H1 (cell line): ENCODE data around the gene RHOG. TPM values are rescaled to one million over a fixed set of nuclear protein-coding genes. Genes with fewer than 3 reads are reported as not detected.
A peak's percentile ranks its signal among the peaks of the same experiment; 100 is the strongest.

Experiments
- CTCF ChIA-PET: fragments of 300-600 bp; sonication (Branson Sonifier 250); formaldehyde crosslinking; loops from one replicate; lab custom pipeline; 2021; ENCODE audit not compliant: partially characterized antibody; lab: Charles Lee
- POLR2A ChIA-PET: fragments of 300-600 bp; sonication (Branson Sonifier 250); formaldehyde crosslinking; loops from one replicate; lab custom pipeline; 2021; ENCODE audit warnings: inconsistent platforms; ENCODE audit not compliant: partially characterized antibody; lab: Charles Lee
- DNase-seq, 2 experiments: peaks; one replicate each; pipeline versions ENCODE4 v3.0.0 to v3.0.0-alpha.2; 2010 to 2022; ENCODE audit warnings: low spot score in 2 of 2, low read depth in 1 of 2, mixed read lengths in 1 of 2
- FAIRE-seq: peaks from 2 replicates; lab custom pipeline; 2011; peaks lifted over from hg19 to GRCh38; lab: Jason Lieb, UNC
- H2AFZ ChIP-seq: 2 replicates; pipeline ENCODE4 v1.8.1; 2012; ENCODE audit warnings: low read length, inconsistent platforms
- H2AK5ac ChIP-seq: 2 replicates; pipeline ENCODE4 v1.6.1; 2013; ENCODE audit warnings: low read depth, low read length
- H2BK120ac ChIP-seq: replicated peaks from 2 replicates; pipeline ENCODE3; 2013; ENCODE audit warnings: low read depth, low read length, inconsistent platforms
- H2BK12ac ChIP-seq: 2 replicates; pipeline ENCODE4 v1.6.1; 2013; ENCODE audit warnings: low read depth, low read length
- H2BK15ac ChIP-seq: 2 replicates; pipeline ENCODE4 v1.6.1; 2013; ENCODE audit warnings: low read length
- H2BK20ac ChIP-seq: 2 replicates; pipeline ENCODE4 v1.6.1; 2013; ENCODE audit warnings: low read length
- H2BK5ac ChIP-seq: 2 replicates; pipeline ENCODE4 v1.6.1; 2013; ENCODE audit warnings: low read depth, low read length
- H3K14ac ChIP-seq: 2 replicates; pipeline ENCODE4 v1.6.1; 2013; ENCODE audit warnings: inconsistent platforms; ENCODE audit not compliant: insufficient read length
- H3K18ac ChIP-seq: 2 replicates; pipeline ENCODE4 v1.6.1; 2013; ENCODE audit warnings: low read length; ENCODE audit errors: extremely low read depth
- H3K23ac ChIP-seq: 2 replicates; pipeline ENCODE4 v1.6.1; 2013; ENCODE audit warnings: inconsistent platforms; ENCODE audit not compliant: insufficient read length
- H3K23me2 ChIP-seq: 2 replicates; pipeline ENCODE4 v1.6.1; 2013; ENCODE audit warnings: low read depth, low read length
- H3K27ac ChIP-seq: 2 replicates; pipeline ENCODE4 v1.6.1; 2011; ENCODE audit warnings: low read depth, low read length, inconsistent platforms
- H3K27me3 ChIP-seq, 4 experiments: replicated peaks in 1 of 4; 1 replicate in 1 of 4; 2 replicates in 3 of 4; pipeline versions ENCODE4 v1.6.1 to v1.8.1; 2011 to 2013; ENCODE audit warnings: low read length in 3 of 4, mild to moderate bottlenecking in 3 of 4, inconsistent platforms in 2 of 4, mixed read lengths in 2 of 4, moderate library complexity in 1 of 4; ENCODE audit not compliant: control insufficient read depth in 3 of 4, insufficient read depth in 3 of 4; ENCODE audit errors: extremely low read depth in 1 of 4
- H3K36me3 ChIP-seq, 4 experiments: 2 replicates each; pipeline versions ENCODE4 v1.6.1 to v1.8.1; 2011 to 2013; ENCODE audit warnings: mild to moderate bottlenecking in 4 of 4, low read length in 3 of 4, moderate library complexity in 2 of 4, control low read depth in 1 of 4, inconsistent platforms in 1 of 4; ENCODE audit not compliant: insufficient read depth in 4 of 4, control insufficient read depth in 2 of 4
- H3K4ac ChIP-seq: replicated peaks from 2 replicates; pipeline ENCODE3; 2013; ENCODE audit warnings: low read length, low read depth, mixed read lengths, inconsistent platforms; ENCODE audit not compliant: insufficient read length
- H3K4me1 ChIP-seq, 4 experiments: replicated peaks in 1 of 4; 1 replicate in 1 of 4; 2 replicates in 3 of 4; pipeline versions ENCODE4 v1.6.1 to v1.8.1; 2011 to 2013; ENCODE audit warnings: low read length in 3 of 4, inconsistent platforms in 2 of 4, mixed read lengths in 1 of 4; ENCODE audit not compliant: insufficient read depth in 4 of 4, control insufficient read depth in 3 of 4
- H3K4me2 ChIP-seq, 2 experiments: 2 replicates each; pipeline versions ENCODE4 v1.6.1 to v1.8.1; 2011 to 2013; ENCODE audit warnings: low read depth in 2 of 2, low read length in 2 of 2, control low read depth in 1 of 2, inconsistent platforms in 1 of 2, mild to moderate bottlenecking in 1 of 2; ENCODE audit not compliant: insufficient read depth in 1 of 2
- H3K4me3 ChIP-seq, 4 experiments: fragments of 200-600, 300-600 bp in 1 of 4; sonication (generic), shearing (Covaris generic), sonication (Bioruptor Twin) in 1 of 4; 2 replicates each; pipeline versions ENCODE4 v1.5.1 to v1.8.1; 2011 to 2016; ENCODE audit warnings: low read length in 4 of 4, low read depth in 3 of 4, control low read depth in 2 of 4, inconsistent platforms in 2 of 4, mild to moderate bottlenecking in 2 of 4, mixed read lengths in 1 of 4, moderate library complexity in 1 of 4; ENCODE audit not compliant: insufficient read depth in 2 of 4; ENCODE audit errors: extremely low read depth in 1 of 4
- H3K56ac ChIP-seq: replicated peaks from 2 replicates; pipeline ENCODE3; 2013; ENCODE audit warnings: low read depth, mild to moderate bottlenecking, mixed read lengths, low read length, inconsistent platforms; ENCODE audit not compliant: insufficient read length
- H3K79me1 ChIP-seq: 2 replicates; pipeline ENCODE4 v1.6.1; 2013; ENCODE audit warnings: low read depth, low read length, control low read depth
- H3K79me2 ChIP-seq, 2 experiments: 2 replicates each; pipeline versions ENCODE4 v1.6.1 to v1.8.1; 2012 to 2013; ENCODE audit warnings: low read length in 2 of 2, mild to moderate bottlenecking in 2 of 2, inconsistent platforms in 1 of 2; ENCODE audit not compliant: insufficient read depth in 2 of 2, control insufficient read depth in 1 of 2
- H3K9ac ChIP-seq, 4 experiments: replicated peaks in 1 of 4; 1 replicate in 1 of 4; 2 replicates in 3 of 4; pipeline versions ENCODE4 v1.6.1 to v1.8.1; 2011 to 2013; ENCODE audit warnings: low read depth in 3 of 4, low read length in 3 of 4, control low read depth in 2 of 4, mild to moderate bottlenecking in 2 of 4, moderate library complexity in 2 of 4, inconsistent platforms in 1 of 4; ENCODE audit errors: extremely low read depth in 1 of 4
- H3K9me3 ChIP-seq, 2 experiments: 2 replicates each; pipeline versions ENCODE4 v1.6.1 to v1.8.1; 2012 to 2013; ENCODE audit warnings: mild to moderate bottlenecking in 2 of 2, moderate library complexity in 2 of 2, control low read depth in 1 of 2, inconsistent platforms in 1 of 2, low read depth in 1 of 2, low read length in 1 of 2, mixed read lengths in 1 of 2; ENCODE audit not compliant: insufficient read depth in 2 of 2
- H4K20me1 ChIP-seq, 2 experiments: replicated peaks in 1 of 2; 2 replicates each; pipeline versions ENCODE3 to v1.8.1; 2011 to 2013; ENCODE audit warnings: inconsistent platforms in 2 of 2, low read length in 2 of 2, mild to moderate bottlenecking in 1 of 2; ENCODE audit not compliant: insufficient read depth in 2 of 2, control insufficient read depth in 1 of 2
- H4K5ac ChIP-seq: 2 replicates; pipeline ENCODE4 v1.6.1; 2013; ENCODE audit warnings: low read length, low read depth, mixed read lengths, inconsistent platforms; ENCODE audit not compliant: insufficient read length
- H4K8ac ChIP-seq: 2 replicates; pipeline ENCODE4 v1.8.0; 2013; ENCODE audit warnings: mild to moderate bottlenecking, moderate library complexity, low read length, inconsistent platforms; ENCODE audit not compliant: insufficient read depth; ENCODE audit errors: extremely low read depth
- H4K91ac ChIP-seq: replicated peaks from 2 replicates; pipeline ENCODE3; 2013; ENCODE audit warnings: low read length, mixed read lengths, inconsistent platforms; ENCODE audit not compliant: insufficient read length
- ASH2L ChIP-seq: fragments of 200-600, 300-600 bp; sonication (generic); IDR thresholded peaks from one replicate; pipeline ENCODE4 v1.7.1; 2017; ENCODE audit warnings: low read length
- CEBPB ChIP-seq: IDR thresholded peaks from 2 replicates; pipeline ENCODE4 v1.6.1; 2012; ENCODE audit warnings: low read depth, low read length
- CHD2 ChIP-seq: IDR thresholded peaks from 2 replicates; pipeline ENCODE4 v1.6.1; 2012; ENCODE audit warnings: low read length, improper control_type of control experiment
- CREB1 ChIP-seq: IDR thresholded peaks from 2 replicates; pipeline ENCODE4 v1.6.1; 2012; ENCODE audit warnings: inconsistent platforms
- JUN ChIP-seq: IDR thresholded peaks from 2 replicates; pipeline ENCODE4 v1.6.1; 2011; ENCODE audit warnings: low read depth, mild to moderate bottlenecking, improper control_type of control experiment, low read length
- POLR2AphosphoS5 ChIP-seq: IDR thresholded peaks from 2 replicates; pipeline ENCODE4 v1.6.1; 2011; ENCODE audit warnings: low read depth, low read length
- RNF2 ChIP-seq: fragments of 200-900, 300-1000 bp; sonication (generic); IDR thresholded peaks from 2 replicates; pipeline ENCODE4 v1.7.1; 2016; ENCODE audit warnings: borderline replicate concordance, low read depth, mild to moderate bottlenecking, antibody characterized with exemption, low read length; ENCODE audit not compliant: poor library complexity, severe bottlenecking; ENCODE audit errors: missing control alignments
- SRF ChIP-seq: IDR thresholded peaks from 2 replicates; pipeline ENCODE4 v1.6.1; 2011; ENCODE audit warnings: mild to moderate bottlenecking, low read depth, low read length, moderate library complexity
- YY1 ChIP-seq: IDR thresholded peaks from 2 replicates; pipeline ENCODE4 v1.6.1; 2011; ENCODE audit warnings: low read depth, mild to moderate bottlenecking, low read length
- WGBS, 2 experiments: shearing (Covaris generic) in 1 of 2; methylation state at CpG; one replicate each; pipeline versions ENCODE4 v1.1.6 to v1.1.7; 2013 to 2015; ENCODE audit warnings: low lambda C conversion rate in 2 of 2, mixed read lengths in 2 of 2, inconsistent platforms in 1 of 2, low coverage in 1 of 2, missing lambda C conversion rate in 1 of 2; ENCODE audit not compliant: insufficient replicate concordance in 2 of 2, insufficient coverage in 1 of 2, insufficient read length in 1 of 2; ENCODE audit errors: extremely low coverage in 1 of 2, missing lambda C conversion rate in 1 of 2; 5-methylcytosine and 5-hydroxymethylcytosine counted together
- polyA plus RNA-seq, 7 experiments: library from polyadenylated mRNA; depleted of rRNA in 3 of 7; stranded (reverse) in 5 of 7; unstranded in 2 of 7; fragments of >200 nt in 5 of 7; fragments of 200-250 nt in 2 of 7; gene quantifications; 1 replicate in 5 of 7; 2 replicates in 1 of 7; 4 replicates in 1 of 7; pipeline versions ENCODE4 v1.2.1 to v1.2.3, GENCODE V29; 2011 to 2013; ENCODE audit warnings: missing spikeins in 2 of 7, mixed read lengths in 2 of 7
- total RNA-seq: library from RNA; stranded (reverse); fragmentation: NEBNext Ultra II Directional; extraction: Animal tissue kit (Norgen Biotek cat#: 25700); gene quantifications from 2 replicates; pipeline ENCODE4 v1.2.1, GENCODE V29; 2021
- TF ChIP-seq, protein P1 (sequence below): IDR thresholded peaks from 2 replicates; pipeline ENCODE4 v1.6.1; 2012; ENCODE audit warnings: low read length, inconsistent platforms

RHOG gene
- total and polyA plus RNA-seq, 2 of the 8 experiments (the other 6 are each of a cell fraction or from before 2014, with no cell fraction given) = 28.3 to 69.6 TPM

DNA sequence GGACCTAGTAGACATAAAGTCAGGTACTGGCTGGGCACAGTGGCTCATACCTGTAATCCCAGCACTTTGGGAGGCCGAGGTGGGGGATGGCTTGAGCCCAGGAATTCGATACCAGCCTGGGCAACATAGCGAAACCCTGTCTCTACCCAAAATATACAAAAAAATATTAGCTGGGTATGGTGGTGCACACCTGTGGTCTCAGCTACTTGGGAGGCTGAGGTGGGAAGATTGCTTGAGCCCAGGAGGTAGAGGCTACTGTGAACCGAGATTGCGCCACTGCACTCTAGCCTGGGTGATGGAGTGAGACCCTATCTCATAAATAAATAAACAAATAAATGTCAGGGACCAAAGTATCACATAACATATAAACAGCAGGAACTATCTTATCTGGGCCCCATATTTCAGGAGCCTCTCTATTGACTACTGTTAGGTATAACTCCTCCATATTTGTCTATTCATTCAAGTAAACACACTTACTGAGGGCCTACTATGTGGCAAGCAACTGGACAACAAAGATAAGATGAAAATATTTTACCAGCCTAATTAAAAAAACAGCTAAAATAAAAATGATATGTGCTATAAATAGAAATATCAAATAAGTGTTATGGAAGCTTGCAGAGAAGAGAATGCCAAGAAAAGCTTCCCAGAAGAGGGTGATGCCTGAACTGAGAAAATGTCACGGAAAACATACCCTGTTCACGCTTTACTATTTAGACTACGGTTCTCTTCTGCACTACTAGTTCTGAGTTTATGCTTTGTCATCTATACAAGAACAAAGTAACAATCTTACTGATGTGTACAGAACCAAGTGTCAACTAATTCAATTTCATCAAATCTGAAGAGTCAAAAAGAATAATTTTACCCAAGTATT lies 45.4 kb downstream of the RHOG start:
- Histone ChIP-seq H3K23ac (no peak overlapping the region), H2AK5ac (no peak overlapping the region), H3K14ac (no peak overlapping the region), H3K4me3 (peak overlapping the region in 1 of 4 experiments; percentile 93; a peak in 2 of 8 replicates), H3K9ac (no peak overlapping the region), H2BK15ac (no peak overlapping the region), H2BK20ac (no peak overlapping the region), H3K18ac (no peak overlapping the region), H2BK12ac (no peak overlapping the region), H2BK120ac (no peak overlapping the region), H2AFZ (no peak overlapping the region), H4K91ac (no peak overlapping the region), H3K23me2 (peaks cover 7% of the 10 kb centered on the region), H4K5ac (no peak overlapping the region), H3K4ac (no peak overlapping the region), H3K27ac (no peak overlapping the region), H3K27me3 (no peaks in the 10 kb centered on the region), H3K79me1 (peaks cover 6% of the 10 kb centered on the region; the same call in 1 of the 2 replicates), H3K4me1 (peaks cover 0 to 5% (median 2%) of the 10 kb centered on the region in 4 experiments; a peak in 1 of 7 replicates), H4K8ac (no peak overlapping the region), H3K79me2 (peaks cover 38 to 69% of the 10 kb centered on the region in 2 experiments), H2BK5ac (no peak overlapping the region), H3K9me3 (no peaks in the 10 kb centered on the region), H3K36me3 (peaks cover 0 to 20% (median 11%) of the 10 kb centered on the region in 4 experiments; a peak in 6 of 8 replicates), H3K4me2 (peak overlapping the region; percentile 84 to 86), H4K20me1 (peaks cover 13 to 19% of the 10 kb centered on the region in 2 experiments), H3K56ac (no peak overlapping the region)
- ChIA-PET POLR2A (interaction anchor here (0.8 to 1.4 kb wide), 7 partner anchors 9 to 112 kb away, joined by 3 to 6 read pairs (median 4); no protein-coding TSS in a partner anchor), CTCF (interaction anchor here (1.0 to 7.8 kb wide), 3 partner anchors 9 to 66 kb away, joined by 3 to 81 read pairs (median 3); partner anchors contain the start of gene PGAP2)
- FAIRE-seq = no peak
- 97% methylated on average over 8 of the region's 8 CpGs; no CpG with 5 or more reads in 1 of the 2 experiments for WGBS, 2 experiments
- no peak for DNase-seq
- TF ChIP-seq CREB1 (no peak), JUN (no peak), SRF (no peak), YY1 (no peak), RNF2 (no peak), CEBPB (no peak), POLR2AphosphoS5 (no peak), ASH2L (no peak), CHD2 (no peak)
- TF ChIP-seq, protein P1, sequence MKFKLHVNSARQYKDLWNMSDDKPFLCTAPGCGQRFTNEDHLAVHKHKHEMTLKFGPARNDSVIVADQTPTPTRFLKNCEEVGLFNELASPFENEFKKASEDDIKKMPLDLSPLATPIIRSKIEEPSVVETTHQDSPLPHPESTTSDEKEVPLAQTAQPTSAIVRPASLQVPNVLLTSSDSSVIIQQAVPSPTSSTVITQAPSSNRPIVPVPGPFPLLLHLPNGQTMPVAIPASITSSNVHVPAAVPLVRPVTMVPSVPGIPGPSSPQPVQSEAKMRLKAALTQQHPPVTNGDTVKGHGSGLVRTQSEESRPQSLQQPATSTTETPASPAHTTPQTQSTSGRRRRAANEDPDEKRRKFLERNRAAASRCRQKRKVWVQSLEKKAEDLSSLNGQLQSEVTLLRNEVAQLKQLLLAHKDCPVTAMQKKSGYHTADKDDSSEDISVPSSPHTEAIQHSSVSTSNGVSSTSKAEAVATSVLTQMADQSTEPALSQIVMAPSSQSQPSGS = no peak
